ENCODE data around the gene SLC25A43. TPM values are rescaled to one million over a fixed set of nuclear protein-coding genes. Genes with fewer than 3 reads are reported as not detected.
A peak's percentile ranks its signal among the peaks of the same experiment; 100 is the strongest.

Gene SLC25A43
- total and polyA plus RNA-seq, 9 of the 15 experiments (the other 6 are each of a cell fraction or from before 2014, with no cell fraction given), result 1.3 to 8.4 (median 4.0) TPM

DNA sequence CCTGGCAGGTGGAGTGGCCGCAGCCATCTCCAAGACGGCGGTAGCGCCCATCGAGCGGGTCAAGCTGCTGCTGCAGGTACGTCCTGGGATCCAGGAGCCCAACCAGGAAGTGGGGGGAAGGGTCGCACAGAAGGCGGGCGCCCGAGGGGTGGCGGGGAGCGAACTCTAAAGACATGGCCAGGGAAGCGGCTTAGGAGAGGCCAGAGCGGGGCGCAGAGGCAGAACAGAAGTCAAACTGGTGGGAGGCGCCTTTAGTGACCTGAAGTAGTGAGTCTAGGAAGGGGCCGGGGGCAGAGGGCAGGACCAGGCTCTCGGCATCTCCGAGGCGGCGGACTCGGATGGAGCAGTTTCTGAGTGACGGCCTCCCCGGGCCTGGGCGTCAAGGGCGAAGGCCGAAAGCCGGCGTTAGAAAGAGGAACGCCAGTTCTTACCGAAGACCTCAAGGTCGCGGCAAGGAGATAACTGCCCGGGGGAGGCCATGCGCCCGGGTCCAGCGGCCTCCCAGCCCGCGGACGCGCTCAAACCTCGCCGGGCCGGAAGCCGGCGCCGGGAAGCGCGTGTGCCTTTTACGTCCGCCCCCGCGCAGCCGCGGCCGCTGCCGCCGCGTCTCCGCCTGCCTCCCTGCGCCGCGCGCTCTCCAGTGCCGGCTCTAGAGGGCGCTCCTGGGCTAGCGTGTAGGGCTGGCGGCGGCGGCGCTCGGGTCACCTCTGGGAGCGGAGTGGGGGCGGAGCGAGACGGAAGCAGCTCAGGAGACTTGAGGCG, 69.6 kb downstream of the SLC25A43 start (continued):
- TF ChIP-seq CXXC5 (CRISPR knock-in tag; IDR thresholded peaks at IDR 0.05) (peak; percentile 87), WHSC1 (IDR thresholded peaks at IDR 0.05; ENCODE audit: low read length) (no peak), ZEB2 (IDR thresholded peaks at IDR 0.05) (0 out of 2 replicates have a peak, but pooled peaks have one; percentile 40), MCM5 (IDR thresholded peaks at IDR 0.05; ENCODE audit: low read depth) (no peak), ZKSCAN1 (IDR thresholded peaks at IDR 0.05; ENCODE audit: low read depth, low read length) (0 out of 2 replicates have a peak, but pooled peaks have one; percentile 48), PCBP1 (IDR thresholded peaks at IDR 0.05; ENCODE audit: low read depth, low read length, poor library complexity, severe bottlenecking) (peak; percentile 45), CREB1 (IDR thresholded peaks at IDR 0.05) (peak; percentile 94), CREB1 (CRISPR knock-in tag; IDR thresholded peaks at IDR 0.05) (peak; percentile 93), ATF1 (CRISPR knock-in tag; IDR thresholded peaks at IDR 0.05) (no peak; the same call in none of the 2 replicates), ATF1 (tag; IDR thresholded peaks at IDR 0.05) (peak; percentile 93), FIP1L1 (IDR thresholded peaks at IDR 0.05; ENCODE audit: low read depth, low read length, poor library complexity, severe bottlenecking) (peak; percentile 54), HCFC1 (IDR thresholded peaks at IDR 0.05; ENCODE audit: low read depth, low read length) (peak; percentile 67), NRF1 (conservative IDR thresholded peaks at IDR 0.05 in 1 of 2, IDR thresholded peaks at IDR 0.05 in 1 of 2) (peak; percentile 90 to 91), FOSL1 (tag; conservative IDR thresholded peaks at IDR 0.05) (0 out of 2 replicates have a peak, but pooled peaks have one; percentile 31), ILF3 (IDR thresholded peaks at IDR 0.05; ENCODE audit: borderline replicate concordance) (peak; percentile 80), SIX5 (IDR thresholded peaks at IDR 0.05; ENCODE audit: borderline replicate concordance in 1 of 2, insufficient read depth in 1 of 2, low read depth in 1 of 2, low read length in 2 of 2) (0 out of 4 replicates have a peak, but pooled peaks of 1 of the 2 experiments have one; percentile 7), EGR1 (conservative IDR thresholded peaks at IDR 0.05) (peak; percentile 79)
- TF ChIP-seq, protein P1, sequence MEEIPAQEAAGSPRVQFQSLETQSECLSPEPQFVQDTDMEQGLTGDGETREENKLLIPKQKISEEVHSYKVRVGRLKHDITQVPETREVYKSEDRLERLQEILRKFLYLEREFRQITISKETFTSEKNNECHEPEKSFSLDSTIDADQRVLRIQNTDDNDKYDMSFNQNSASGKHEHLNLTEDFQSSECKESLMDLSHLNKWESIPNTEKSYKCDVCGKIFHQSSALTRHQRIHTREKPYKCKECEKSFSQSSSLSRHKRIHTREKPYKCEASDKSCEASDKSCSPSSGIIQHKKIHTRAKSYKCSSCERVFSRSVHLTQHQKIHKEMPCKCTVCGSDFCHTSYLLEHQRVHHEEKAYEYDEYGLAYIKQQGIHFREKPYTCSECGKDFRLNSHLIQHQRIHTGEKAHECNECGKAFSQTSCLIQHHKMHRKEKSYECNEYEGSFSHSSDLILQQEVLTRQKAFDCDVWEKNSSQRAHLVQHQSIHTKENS (CRISPR knock-in tag; IDR thresholded peaks at IDR 0.05), result no peak
- TF ChIP-seq, protein P2, sequence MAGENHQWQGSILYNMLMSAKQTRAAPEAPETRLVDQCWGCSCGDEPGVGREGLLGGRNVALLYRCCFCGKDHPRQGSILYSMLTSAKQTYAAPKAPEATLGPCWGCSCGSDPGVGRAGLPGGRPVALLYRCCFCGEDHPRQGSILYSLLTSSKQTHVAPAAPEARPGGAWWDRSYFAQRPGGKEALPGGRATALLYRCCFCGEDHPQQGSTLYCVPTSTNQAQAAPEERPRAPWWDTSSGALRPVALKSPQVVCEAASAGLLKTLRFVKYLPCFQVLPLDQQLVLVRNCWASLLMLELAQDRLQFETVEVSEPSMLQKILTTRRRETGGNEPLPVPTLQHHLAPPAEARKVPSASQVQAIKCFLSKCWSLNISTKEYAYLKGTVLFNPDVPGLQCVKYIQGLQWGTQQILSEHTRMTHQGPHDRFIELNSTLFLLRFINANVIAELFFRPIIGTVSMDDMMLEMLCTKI (IDR thresholded peaks at IDR 0.05; ENCODE audit: partially characterized antibody), result no peak
- TF ChIP-seq, protein P3, sequence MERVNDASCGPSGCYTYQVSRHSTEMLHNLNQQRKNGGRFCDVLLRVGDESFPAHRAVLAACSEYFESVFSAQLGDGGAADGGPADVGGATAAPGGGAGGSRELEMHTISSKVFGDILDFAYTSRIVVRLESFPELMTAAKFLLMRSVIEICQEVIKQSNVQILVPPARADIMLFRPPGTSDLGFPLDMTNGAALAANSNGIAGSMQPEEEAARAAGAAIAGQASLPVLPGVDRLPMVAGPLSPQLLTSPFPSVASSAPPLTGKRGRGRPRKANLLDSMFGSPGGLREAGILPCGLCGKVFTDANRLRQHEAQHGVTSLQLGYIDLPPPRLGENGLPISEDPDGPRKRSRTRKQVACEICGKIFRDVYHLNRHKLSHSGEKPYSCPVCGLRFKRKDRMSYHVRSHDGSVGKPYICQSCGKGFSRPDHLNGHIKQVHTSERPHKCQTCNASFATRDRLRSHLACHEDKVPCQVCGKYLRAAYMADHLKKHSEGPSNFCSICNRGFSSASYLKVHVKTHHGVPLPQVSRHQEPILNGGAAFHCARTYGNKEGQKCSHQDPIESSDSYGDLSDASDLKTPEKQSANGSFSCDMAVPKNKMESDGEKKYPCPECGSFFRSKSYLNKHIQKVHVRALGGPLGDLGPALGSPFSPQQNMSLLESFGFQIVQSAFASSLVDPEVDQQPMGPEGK (CRISPR knock-in tag; IDR thresholded peaks at IDR 0.05; ENCODE audit: borderline replicate concordance), result no peak
- TF ChIP-seq, protein P4, sequence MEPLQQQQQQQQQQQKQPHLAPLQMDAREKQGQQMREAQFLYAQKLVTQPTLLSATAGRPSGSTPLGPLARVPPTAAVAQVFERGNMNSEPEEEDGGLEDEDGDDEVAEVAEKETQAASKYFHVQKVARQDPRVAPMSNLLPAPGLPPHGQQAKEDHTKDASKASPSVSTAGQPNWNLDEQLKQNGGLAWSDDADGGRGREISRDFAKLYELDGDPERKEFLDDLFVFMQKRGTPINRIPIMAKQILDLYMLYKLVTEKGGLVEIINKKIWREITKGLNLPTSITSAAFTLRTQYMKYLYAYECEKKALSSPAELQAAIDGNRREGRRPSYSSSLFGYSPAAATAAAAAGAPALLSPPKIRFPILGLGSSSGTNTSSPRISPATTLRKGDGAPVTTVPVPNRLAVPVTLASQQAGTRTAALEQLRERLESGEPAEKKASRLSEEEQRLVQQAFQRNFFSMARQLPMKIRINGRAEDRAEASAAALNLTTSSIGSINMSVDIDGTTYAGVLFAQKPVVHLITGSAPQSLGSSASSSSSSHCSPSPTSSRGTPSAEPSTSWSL (CRISPR knock-in tag; IDR thresholded peaks at IDR 0.05; ENCODE audit: borderline replicate concordance), result 0 out of 2 replicates have a peak, but pooled peaks have one; percentile 29
